PC-9 (cell line): Measurements from ENCODE around the gene ATP8B1. TPM values are rescaled to one million over a fixed set of nuclear protein-coding genes. Genes with fewer than 3 reads are reported as not detected.

Source experiments
- BruUV-seq: library from RNA; stranded (reverse); fragments of 400-500 nt; replicated peaks from 2 replicates; lab custom pipeline; 2021; lab: Mats Ljungman, UMichigan
- CTCF ChIA-PET: fragments of 300-600 bp; sonication (Branson Sonifier 250); formaldehyde crosslinking; loops from one replicate; lab custom pipeline; 2022; ENCODE audit warnings: antibody characterized with exemption; lab: Charles Lee
- POLR2A ChIA-PET: fragments of 300-600 bp; sonication (Branson Sonifier 250); formaldehyde crosslinking; loops from one replicate; lab custom pipeline; 2022; ENCODE audit warnings: antibody characterized with exemption; ENCODE audit not compliant: unreplicated experiment; lab: Charles Lee
- DNase-seq, 2 experiments: peaks; one replicate each; pipeline versions ENCODE4 v3.0.0 to v3.0.0-alpha.2; 2015 to 2022; ENCODE audit warnings: mixed read lengths in 1 of 2
- H2AFZ ChIP-seq: fragments of 200-600 bp; sonication (generic); 2 replicates; pipeline ENCODE4 v1.8.1; 2017; ENCODE audit warnings: antibody characterized with exemption
- H3F3A ChIP-seq: fragments of 200-600 bp; sonication (generic); 2 replicates; pipeline ENCODE4 v1.8.1; 2017; ENCODE audit warnings: antibody characterized with exemption, mild to moderate bottlenecking, low read depth; ENCODE audit not compliant: insufficient read depth
- H3K27ac ChIP-seq: fragments of 200-600 bp; sonication (generic); 2 replicates; pipeline ENCODE4 v1.6.1; 2016; ENCODE audit warnings: mixed run types
- H3K27me3 ChIP-seq: fragments of 200-600 bp; sonication (generic); 2 replicates; pipeline ENCODE4 v1.6.1; 2016; ENCODE audit warnings: low read depth, mixed run types; ENCODE audit not compliant: insufficient read depth
- H3K36me3 ChIP-seq: fragments of 200-600 bp; sonication (generic); 2 replicates; pipeline ENCODE4 v1.6.1; 2016; ENCODE audit warnings: low read depth, mixed run types
- H3K4me1 ChIP-seq: fragments of 200-600 bp; sonication (generic); replicated peaks from 2 replicates; pipeline ENCODE4 v1.6.1; 2016; ENCODE audit warnings: mixed run types; ENCODE audit not compliant: insufficient read depth
- H3K4me2 ChIP-seq: fragments of 200-600 bp; sonication (generic); 2 replicates; pipeline ENCODE4 v1.6.1; 2017; ENCODE audit warnings: mixed run types
- H3K4me3 ChIP-seq: fragments of 200-600 bp; sonication (generic); 2 replicates; pipeline ENCODE4 v1.6.1; 2016; ENCODE audit warnings: mixed run types
- H3K79me2 ChIP-seq: fragments of 200-600 bp; sonication (generic); 2 replicates; pipeline ENCODE4 v1.6.1; 2017; ENCODE audit warnings: low read depth, mixed run types
- H3K9me2 ChIP-seq: fragments of 200-600 bp; sonication (generic); 2 replicates; pipeline ENCODE4 v1.8.1; 2017; ENCODE audit warnings: mild to moderate bottlenecking; ENCODE audit not compliant: insufficient read depth
- H3K9me3 ChIP-seq: fragments of 200-600 bp; sonication (generic); 2 replicates; pipeline ENCODE4 v1.8.1; 2016; ENCODE audit warnings: low read depth; ENCODE audit not compliant: insufficient read depth
- H4K20me1 ChIP-seq: fragments of 200-600 bp; sonication (generic); 2 replicates; pipeline ENCODE4 v1.8.1; 2017; ENCODE audit not compliant: insufficient read depth
- EZH2 ChIP-seq: fragments of 200-600 bp; sonication (generic); IDR thresholded peaks from 2 replicates; pipeline ENCODE4 v1.8.0; 2017; ENCODE audit warnings: antibody characterized with exemption, low read depth
- intact Hi-C: fragments of 100-400 bp; cut with micrococcal nuclease; formaldehyde crosslinking; loops from one replicate; pipeline ENCODE4 v1.10.0; 2022; ENCODE audit not compliant: unreplicated experiment
- total RNA-seq: library from RNA; stranded (reverse); gene quantifications from 2 replicates; pipeline ENCODE4 v1.2.3, GENCODE V29; 2021
- TF ChIP-seq, protein P1 (sequence below): fragments of 200-600 bp; sonication (generic); conservative IDR thresholded peaks from 2 replicates; pipeline ENCODE4 v1.6.1; 2017; ENCODE audit warnings: mixed run types, antibody characterized with exemption, mild to moderate bottlenecking, moderate library complexity

Gene ATP8B1
- total RNA-seq, 1 experiment from 2014 or later = 23.4 TPM

DNA sequence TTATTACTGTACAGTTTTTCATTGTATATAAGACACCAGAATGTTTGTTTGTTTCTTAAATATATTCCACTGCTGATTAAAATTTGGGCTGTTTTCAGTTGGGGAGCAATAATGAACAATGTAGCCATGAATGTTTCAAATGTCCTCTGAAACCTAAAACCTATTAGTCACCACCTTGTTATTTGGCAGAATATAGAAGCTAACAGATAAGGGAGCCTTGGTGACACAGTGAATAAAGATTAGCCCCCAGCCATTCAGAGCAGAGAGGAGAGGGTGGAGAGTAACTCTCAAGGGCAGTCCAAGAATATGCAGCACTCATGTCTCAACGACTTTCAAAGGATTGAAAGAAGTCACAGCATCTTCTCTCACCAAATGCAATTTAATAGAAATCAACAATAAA is 43.1 kb upstream of the ATP8B1 start:
- intact Hi-C loops = loop anchor here (5.0 kb wide), 1 partner anchor 44 kb away; the partner anchor contains the start of gene ATP8B1
- ChIA-PET POLR2A (interaction anchor here (0.6 to 0.7 kb wide), 4 partner anchors 17 to 835 kb away, joined by 3 to 6 read pairs (median 4); no protein-coding TSS in a partner anchor), CTCF (interaction anchor here (1.3 kb wide), 1 partner anchor 208 kb away, joined by 5 read pairs; no protein-coding TSS in a partner anchor)
- Histone ChIP-seq H3F3A (peaks cover 24% of the 10 kb centered on the region), H3K4me3 (no peak overlapping the region), H3K27me3 (no peaks in the 10 kb centered on the region), H2AFZ (no peak overlapping the region), H4K20me1 (no peaks in the 10 kb centered on the region), H3K9me3 (no peaks in the 10 kb centered on the region), H3K36me3 (no peaks in the 10 kb centered on the region), H3K9me2 (no peaks in the 10 kb centered on the region), H3K79me2 (no peaks in the 10 kb centered on the region), H3K4me1 (peaks cover 32% of the 10 kb centered on the region), H3K4me2 (peak overlapping the region; percentile 64), H3K27ac (peak overlapping the region; percentile 67)
- no peak for TF ChIP-seq EZH2
- TF ChIP-seq, protein P1, sequence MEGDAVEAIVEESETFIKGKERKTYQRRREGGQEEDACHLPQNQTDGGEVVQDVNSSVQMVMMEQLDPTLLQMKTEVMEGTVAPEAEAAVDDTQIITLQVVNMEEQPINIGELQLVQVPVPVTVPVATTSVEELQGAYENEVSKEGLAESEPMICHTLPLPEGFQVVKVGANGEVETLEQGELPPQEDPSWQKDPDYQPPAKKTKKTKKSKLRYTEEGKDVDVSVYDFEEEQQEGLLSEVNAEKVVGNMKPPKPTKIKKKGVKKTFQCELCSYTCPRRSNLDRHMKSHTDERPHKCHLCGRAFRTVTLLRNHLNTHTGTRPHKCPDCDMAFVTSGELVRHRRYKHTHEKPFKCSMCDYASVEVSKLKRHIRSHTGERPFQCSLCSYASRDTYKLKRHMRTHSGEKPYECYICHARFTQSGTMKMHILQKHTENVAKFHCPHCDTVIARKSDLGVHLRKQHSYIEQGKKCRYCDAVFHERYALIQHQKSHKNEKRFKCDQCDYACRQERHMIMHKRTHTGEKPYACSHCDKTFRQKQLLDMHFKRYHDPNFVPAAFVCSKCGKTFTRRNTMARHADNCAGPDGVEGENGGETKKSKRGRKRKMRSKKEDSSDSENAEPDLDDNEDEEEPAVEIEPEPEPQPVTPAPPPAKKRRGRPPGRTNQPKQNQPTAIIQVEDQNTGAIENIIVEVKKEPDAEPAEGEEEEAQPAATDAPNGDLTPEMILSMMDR = no peak
- no TSS peak for BruUV-seq
- DNase-seq = peak; percentile 56 to 94

DNA sequence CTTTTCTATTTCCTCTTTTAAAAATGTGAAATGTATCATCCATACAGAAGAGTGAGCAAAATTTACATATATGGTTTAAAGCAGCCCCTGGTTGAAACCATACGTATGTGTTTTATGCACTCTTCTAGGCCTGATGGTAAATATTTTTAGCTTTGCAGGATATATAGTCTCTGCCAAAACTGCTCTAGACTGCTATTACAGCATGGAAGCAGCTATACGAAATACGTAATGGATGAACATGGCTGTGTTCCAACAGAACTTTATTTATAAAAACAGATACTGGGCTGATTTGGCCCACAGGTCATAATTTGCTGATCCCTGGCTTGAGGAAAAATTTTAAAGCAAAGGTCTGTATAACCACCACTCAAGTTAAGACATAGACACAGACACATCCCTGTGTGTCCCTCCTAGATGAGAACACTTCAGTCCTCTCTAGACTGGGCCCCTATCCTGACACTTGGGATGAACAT is 42.5 kb upstream of the ATP8B1 start:
- H3F3A ChIP-seq = peaks cover 24% of the 10 kb centered on the region
- H3K27me3 ChIP-seq = no peaks in the 10 kb centered on the region
- TF ChIP-seq, protein P1 = no peak
- TF ChIP-seq EZH2 = no peak
- H3K79me2 ChIP-seq = no peaks in the 10 kb centered on the region
- no peak overlapping the region for H2AFZ ChIP-seq
- no TSS peak for BruUV-seq
- POLR2A ChIA-PET = interaction anchor here (0.6 to 0.7 kb wide), 4 partner anchors 17 to 836 kb away, joined by 3 to 6 read pairs (median 4); no protein-coding TSS in a partner anchor
- intact Hi-C loops = loop anchor here (5.0 kb wide), 1 partner anchor 43 kb away; the partner anchor contains the start of gene ATP8B1
- H3K4me1 ChIP-seq = peaks cover 35% of the 10 kb centered on the region
- H3K4me3 ChIP-seq = no peak overlapping the region
- peak overlapping the region; percentile 64 for H3K4me2 ChIP-seq
- H4K20me1 ChIP-seq = no peaks in the 10 kb centered on the region
- H3K27ac ChIP-seq = peak overlapping the region; percentile 67
- no peak for DNase-seq
- no peaks in the 10 kb centered on the region for H3K9me2 ChIP-seq
- CTCF ChIA-PET = interaction anchor here (0.7 to 1.3 kb wide), 2 partner anchors 207 to 349 kb away, joined by 5 to 7 read pairs; no protein-coding TSS in a partner anchor
- no peaks in the 10 kb centered on the region for H3K36me3 ChIP-seq
- H3K9me3 ChIP-seq = no peaks in the 10 kb centered on the region

DNA sequence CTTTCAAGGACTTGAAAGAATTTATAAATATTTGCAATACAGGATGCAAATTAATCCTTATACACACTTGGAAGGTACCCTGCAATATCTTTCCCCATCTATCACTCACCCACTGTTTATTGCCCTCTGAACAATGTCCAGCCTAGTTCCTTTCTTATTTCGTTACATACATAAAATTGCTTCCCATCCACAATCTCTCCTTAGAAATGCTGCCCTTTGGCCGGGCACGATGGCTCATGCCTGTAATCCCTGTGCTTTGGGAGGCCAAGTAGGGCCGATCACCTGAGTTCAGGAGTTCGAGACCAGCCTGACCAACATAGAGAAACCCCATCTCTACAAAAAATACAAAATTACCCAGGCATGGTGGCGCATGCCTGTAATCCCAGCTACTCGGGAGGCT is 41.2 kb upstream of the ATP8B1 start:
- Histone ChIP-seq H4K20me1 (no peaks in the 10 kb centered on the region), H3K4me1 (peaks cover 47% of the 10 kb centered on the region), H3K4me2 (no peak overlapping the region), H3K79me2 (no peaks in the 10 kb centered on the region), H3K9me2 (no peaks in the 10 kb centered on the region), H3K27ac (no peak overlapping the region), H3K4me3 (no peak overlapping the region), H3K9me3 (no peaks in the 10 kb centered on the region), H2AFZ (no peak overlapping the region), H3F3A (peaks cover 32% of the 10 kb centered on the region), H3K36me3 (no peaks in the 10 kb centered on the region), H3K27me3 (no peaks in the 10 kb centered on the region)
- DNase-seq = no peak
- ChIA-PET CTCF (no interaction called here), POLR2A (no interaction called here)
- TF ChIP-seq, protein P1 = no peak
- no peak for TF ChIP-seq EZH2
- no TSS peak for BruUV-seq
- intact Hi-C loops = no loop called here
